ENCODE data around the gene TMEM255A.

TMEM255A gene

DNA sequence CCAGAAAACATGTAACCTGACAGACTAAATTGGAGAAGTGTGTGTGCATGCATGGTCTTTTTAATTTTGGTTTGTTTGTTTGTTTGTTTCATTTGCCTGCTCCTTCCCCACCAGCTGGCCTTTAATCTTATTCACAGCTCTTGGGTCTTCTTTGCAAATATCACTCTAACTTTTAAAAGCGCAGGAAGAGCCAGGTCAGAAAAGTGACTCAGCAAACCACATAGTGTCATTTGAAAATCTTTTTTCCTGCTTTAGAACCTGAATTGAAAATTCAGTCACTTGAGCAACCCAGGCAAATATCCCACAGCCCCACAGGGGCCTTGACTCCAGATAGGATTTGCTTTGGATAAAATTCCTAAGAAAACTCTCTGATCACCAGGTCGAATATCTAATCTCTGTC is 4.6 kb downstream of the TMEM255A start:
- no peak for DNase-seq

DNA sequence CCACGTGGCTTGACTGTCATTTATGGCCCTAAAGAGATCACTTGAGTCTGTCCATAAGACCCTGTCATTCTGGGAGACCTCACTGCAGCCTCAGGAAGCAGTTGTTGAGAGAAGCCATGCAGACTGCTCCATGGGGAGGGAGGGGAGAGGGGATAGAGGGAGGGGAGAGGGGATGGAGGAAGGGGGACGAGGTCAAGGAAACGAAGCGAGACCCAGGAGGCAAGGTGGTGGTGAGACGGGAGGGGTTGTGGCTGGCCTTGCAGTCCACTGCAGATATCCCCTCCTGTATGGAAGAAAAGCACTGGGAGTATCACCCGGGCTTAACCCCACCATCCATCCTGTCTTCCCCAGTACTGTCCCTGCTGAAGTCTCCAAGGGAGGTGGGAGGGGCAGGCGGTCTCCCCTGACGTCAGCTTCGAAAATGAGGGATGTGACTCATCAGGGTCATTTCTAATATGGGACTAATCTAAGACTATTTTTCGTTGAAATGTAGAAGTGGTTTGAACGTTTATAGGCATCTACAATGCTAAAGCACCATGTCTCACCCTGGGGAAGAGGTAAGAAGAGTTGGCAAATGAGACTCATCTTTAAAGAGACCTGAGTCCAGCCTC is 5.6 kb downstream of the TMEM255A start:
- no peak for DNase-seq

DNA sequence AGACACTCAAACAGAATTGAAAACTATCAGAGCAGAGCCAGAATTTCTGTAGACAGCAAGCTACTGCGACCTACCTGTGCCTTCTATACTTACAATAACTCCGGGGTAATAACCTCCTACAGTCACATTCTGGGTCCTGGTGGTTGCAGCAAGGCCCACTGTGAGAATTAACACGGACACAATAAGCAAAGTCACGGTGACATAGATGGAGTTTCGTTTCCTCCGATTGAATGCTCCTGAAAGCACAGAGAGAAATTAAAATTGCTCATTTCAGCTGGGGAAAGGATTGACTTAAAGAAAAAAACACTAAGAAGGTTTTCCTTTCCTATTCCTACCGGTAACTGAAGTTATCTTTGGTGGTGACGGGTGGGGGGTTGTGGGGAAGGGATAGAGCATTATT is 7.0 kb downstream of the TMEM255A start:
- no peak for DNase-seq

DNA sequence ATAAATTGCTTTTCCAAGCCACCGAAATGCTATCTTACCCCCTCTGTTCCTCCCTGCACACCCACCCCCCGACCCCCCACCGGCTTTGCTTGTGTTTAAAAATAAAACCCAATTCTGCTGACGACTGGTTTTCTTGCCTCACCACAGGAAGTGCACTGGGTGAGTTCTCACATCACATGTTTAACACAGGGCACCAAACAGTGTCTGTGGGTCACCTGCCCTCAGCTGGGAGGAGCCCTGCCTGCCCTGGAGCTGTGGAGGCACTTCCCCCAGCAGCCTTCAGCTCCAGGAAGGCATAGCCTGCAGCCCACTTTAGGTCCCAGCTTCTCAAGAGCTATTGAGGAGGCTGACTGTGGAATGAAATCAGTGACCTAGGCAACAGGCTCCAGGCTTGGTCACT is 8.8 kb downstream of the TMEM255A start:
- DNase-seq = no peak

DNA sequence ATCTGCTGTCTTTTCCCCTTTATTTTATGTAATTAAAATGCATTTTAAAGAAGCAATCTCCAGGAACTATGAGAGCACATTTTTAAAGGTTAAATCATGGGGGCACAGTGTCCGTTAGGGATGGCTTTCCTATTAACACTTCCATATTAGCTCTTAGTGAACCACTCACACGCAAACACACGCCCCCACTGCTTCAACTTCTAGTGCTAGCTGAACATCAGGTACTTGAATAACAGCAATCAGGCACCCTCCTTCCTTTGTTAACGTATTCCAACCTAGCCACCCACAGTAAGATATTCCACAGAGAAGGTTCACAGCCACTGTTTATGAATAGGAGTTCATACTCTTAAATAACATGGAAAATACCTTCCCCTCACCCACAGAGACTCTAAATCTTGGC is 9.3 kb downstream of the TMEM255A start:
- no peak for DNase-seq

DNA sequence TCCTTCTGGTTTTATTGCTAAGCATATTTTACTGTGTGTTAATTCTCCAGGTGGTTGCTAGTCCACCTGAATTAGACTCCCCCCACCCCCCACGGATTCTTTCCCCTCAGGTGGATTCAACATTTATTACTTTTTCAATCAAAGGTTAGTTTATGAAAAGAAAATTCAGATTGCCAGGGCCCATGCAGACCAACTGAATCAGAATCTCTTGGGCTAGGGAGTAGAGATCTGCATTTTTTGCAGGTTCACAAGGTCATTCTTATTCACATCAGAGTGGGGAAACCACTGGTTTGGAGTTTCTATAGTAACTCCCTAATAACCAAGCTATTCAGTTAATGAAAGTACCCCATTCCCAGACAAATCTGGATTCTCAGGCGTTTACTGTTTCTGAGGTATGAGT is 9.8 kb downstream of the TMEM255A start:
- no peak for DNase-seq

DNA sequence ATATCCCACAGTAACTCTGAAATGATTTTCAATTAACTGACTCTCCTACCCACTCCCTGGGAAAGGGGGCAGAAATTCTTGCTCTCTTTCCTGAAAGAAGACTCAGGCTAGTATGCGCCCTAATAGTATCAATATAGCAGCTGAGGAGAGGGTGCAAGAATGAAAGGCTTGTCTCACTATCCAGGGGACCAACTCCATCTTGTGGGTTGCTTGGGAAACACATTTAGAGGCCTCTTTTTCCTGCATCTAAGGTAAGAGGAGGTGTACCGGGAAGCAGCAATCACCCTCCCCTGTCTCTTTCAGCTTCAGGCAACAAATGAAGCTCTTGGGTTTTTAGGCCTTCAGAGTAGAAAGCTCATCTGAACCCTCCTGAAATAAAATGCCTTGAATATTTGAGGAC is 11.3 kb downstream of the TMEM255A start:
- no peak for DNase-seq

DNA sequence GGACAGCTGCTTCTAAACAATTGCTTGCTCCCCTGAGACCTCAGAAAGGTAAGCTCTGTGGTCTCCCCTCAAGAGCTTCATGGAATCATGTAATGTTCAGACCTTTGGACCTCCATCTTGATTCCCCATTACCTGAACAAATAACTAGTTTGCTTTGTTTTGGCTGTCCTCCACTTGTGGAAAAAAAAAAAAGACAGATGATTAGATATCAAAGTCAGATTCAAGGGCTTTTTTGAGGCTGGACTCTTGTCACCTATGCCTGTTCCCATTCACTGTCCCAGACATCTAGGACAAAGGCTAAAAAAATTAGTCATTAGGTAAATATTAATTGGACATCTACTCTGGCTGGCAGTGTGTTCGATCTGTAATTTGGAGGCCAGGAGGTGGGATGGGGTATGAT is 13.3 kb downstream of the TMEM255A start:
- DNase-seq = no peak

DNA sequence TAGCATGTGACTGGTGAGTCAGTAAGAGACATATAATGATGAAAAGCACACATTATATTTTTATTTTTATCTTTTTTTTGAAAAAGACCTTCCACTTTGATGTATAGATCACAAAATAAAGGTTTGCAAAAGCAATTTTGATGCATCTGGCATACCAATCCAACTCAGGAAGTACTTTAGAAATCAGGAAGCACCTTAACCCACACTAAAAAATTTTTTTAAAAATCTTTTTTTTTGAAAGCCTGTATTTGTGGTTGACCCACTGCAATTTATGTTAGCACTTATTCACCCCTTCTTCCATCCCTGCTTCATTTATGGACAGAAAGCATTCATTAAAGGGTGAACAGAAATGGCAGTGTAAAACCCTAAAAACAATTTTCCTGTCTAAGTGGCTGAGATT is 16.6 kb downstream of the TMEM255A start:
- no peak for DNase-seq

DNA sequence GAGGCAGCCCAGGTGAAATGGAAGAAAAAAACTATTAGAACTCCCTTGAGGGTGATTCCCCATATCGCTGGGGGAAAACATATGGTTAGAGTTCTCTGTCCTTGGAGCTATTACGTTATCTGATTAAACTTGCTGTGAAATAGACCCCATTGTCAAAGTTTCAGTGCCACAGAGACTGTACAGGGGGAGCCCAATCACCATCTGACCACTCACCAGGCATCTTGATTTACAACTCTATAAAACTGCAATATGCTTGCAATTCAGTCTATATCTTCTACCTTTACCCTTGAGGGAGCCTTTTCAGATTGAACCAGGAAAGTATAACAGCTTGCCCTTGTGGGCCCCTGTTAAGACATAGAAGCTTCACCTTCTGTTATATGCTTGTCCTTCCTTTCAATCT is 18.2 kb downstream of the TMEM255A start:
- no peak for DNase-seq

DNA sequence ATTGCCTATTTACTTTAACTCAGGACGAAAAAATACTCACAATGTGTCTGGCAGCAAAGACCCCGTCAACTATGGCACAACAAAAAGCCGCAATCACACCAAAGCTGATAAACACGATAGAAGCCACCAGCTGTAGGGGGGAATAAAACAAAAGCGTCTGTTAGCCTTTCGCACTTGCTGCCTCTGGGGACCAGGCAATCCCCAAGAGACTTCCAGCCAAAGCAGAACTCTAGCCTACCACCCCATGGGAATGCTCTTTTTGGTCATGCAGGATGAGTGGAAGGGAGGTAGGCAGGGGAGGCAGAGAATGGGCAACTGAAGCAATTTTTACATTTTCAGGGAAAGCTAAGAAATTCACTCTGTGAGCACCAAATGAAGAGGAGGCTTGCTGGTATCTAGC is 20.1 kb downstream of the TMEM255A start:
- DNase-seq = no peak

DNA sequence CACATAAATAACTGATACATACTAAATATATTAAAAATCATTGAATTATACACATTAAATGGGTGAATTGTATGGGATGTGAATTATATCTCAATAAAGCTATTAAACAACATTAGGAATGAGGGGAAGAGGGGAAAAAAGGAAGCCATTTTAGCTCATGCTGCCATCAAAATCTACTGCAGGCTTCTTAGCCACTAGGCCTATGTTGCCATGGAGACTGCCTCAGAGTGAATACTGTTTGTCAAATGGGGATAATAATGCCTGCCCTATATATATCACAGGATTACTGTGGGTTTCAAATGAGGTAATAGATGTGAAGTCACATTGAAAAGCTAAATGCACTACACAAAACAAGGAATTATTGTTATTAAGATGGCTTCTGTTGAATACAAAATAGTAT is 21.2 kb downstream of the TMEM255A start:
- no peak for DNase-seq

DNA sequence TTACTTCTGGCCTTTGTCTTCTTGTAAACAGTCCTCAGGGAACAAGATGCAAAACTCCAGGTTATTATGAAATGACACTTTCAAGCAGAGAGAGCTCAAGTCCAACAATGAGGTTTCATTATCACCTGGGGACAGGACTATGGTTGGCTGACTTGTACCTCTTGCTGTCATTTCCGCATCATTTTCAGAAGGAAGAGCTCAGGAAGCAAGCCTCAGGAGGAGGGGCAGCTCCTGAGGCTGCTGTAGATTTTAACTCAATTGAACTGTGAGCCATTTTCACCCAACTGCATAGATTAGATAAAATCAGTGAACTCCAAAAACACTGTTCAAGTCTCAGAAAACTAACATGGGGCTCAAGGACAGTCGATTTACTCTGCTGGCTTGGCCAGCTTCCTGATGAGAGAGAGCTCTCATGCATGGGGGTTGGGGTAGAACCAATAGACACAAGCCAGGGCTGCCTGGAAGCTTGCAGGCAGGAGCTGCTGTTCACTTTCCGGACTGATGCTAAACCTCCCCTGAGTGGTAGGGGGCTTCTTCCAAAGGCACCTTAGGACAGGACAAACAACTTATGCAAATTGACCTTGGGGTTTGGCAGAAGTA is 23.6 kb downstream of the TMEM255A start:
- no peak for DNase-seq

DNA sequence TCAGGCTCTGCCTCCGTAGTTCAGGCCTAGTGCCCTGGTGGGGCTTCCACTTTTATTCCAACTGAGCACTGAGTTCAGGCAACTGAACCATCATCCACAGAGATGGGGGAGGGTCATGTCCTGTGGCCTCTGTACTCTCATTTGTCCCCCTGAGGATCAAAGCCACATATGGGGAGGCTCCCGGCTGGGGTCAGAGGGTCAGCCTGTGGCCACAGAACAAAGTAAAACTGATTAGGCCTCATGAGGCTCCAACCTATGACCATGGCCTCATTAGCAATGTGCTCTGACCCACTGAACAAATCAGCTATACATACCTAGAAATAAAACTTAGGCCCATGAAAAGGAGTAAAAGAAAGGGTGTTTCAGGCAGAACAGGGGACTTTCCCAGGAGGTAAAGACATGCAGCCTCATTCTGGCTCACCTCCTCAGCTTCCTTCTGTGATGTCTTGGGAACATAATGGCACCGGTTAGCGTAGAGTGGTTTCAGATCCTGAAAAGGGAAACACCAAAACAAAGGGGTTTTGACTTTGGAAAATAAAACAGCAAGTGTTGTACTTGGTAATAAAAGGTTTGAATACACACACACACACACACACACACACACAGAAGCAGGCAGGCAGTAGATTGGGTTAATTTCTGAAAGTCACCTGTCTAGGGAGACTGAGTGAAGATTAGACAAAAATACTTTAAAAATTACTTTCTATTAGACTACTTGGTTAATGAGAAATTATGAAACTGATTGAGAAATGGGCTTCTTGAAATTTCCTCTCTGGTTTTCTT is 24.3 kb downstream of the TMEM255A start:
- DNase-seq = no peak

DNA sequence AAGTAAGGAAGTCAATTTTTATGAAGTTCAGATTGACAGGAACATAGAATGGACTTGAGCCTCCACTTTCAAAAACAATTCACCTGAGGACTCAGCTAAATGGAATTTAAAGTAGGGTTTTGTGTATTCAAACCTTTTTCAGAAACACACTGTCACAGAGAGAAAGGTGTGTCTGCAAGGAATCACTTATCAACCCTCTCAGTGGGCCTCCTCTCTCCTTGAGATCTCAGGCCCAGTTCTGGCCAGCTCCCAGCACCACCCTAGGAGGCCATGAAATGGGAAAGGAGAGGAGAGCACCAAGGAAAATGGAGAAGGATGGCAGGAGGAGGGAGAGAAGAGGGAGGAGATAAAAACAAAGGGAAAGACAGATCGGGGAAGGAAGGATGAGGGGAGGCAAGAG is 28.6 kb downstream of the TMEM255A start:
- no peak for DNase-seq

DNA sequence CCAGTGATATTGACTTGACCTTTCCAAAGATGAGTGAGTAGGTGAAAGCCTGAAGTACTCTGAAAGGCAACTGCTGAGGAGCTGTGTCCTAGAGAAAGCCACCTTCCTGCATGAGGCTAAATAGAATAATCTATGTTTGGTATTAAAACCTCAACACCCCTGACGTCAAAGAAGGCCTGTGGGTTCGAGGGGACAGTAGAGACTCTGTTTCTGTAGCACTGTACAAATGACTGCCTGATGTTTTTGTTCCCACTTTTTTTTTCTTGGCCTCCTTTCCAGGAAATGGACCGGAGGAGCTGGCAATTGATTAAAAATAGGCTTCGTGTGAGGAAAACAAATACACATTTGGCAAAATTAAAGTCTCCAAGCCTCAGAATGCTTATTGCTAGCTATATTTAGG is 29.5 kb downstream of the TMEM255A start:
- no peak for DNase-seq

DNA sequence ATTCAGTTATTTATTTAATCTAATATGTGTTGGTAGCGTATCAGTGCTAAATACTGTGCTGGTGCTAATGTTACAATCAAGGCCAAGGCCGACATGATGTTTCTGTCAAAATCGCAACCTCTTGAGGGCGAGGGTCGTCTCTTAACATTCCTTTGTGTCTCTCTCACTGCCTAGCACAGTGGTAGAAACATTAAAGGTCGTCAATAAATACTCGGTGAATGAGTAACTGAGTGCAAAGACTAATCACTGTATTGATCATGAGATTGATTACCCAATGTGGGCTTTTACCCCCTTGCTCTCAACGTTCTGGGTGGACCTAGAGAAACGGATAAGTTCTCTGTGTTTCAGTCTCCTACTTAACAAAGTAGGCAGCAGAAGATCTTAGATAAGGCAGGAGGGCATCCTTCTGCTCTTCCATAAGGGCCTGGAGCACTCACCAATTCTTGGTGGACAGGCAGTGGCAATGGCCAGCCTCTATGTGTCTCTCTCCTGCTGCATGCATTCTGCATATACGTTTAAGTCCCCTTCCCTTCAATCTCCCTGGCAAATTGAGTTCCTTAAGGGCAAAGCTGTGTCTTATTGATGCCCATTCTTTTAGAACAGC is 30.1 kb downstream of the TMEM255A start:
- no peak for DNase-seq

DNA sequence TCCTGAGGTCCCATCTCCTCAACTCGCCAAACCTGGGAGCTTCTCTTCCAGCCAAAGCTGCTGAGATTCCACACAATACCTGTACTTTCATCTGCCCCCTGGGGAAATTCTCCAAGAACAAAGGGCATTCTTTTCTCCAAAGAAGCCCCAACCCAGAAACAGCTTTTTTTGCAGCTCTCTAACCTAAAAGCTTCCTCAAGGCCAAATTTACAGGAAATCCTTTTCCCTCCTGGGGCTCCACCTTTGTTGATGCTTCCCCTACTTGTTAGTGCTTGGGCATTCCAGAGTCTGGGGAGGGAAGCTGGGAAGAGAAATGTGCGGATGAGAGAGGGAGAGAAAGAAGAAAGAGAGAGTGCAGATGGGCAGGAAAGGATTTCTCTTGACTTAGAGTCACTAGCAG is 36.3 kb downstream of the TMEM255A start:
- no peak for DNase-seq

DNA sequence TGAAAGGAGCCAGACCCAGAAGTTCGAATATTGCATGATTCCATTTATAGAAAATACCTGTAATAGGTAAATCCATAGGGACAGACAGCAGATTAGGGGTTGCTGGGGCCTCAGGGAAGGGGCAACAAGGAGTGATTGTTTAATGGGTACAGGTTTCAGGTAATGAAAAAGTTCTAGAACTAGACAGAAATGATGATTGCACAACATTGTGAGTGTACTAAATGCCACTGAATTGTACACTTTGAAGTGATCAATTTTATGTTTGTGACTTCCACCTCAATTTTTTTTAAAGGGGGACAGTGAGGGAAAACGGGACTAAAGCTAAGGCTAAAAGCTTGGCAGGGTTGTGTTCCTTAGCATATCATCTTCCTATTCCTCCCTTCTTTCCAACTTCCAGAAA is 37.1 kb downstream of the TMEM255A start:
- DNase-seq = no peak

DNA sequence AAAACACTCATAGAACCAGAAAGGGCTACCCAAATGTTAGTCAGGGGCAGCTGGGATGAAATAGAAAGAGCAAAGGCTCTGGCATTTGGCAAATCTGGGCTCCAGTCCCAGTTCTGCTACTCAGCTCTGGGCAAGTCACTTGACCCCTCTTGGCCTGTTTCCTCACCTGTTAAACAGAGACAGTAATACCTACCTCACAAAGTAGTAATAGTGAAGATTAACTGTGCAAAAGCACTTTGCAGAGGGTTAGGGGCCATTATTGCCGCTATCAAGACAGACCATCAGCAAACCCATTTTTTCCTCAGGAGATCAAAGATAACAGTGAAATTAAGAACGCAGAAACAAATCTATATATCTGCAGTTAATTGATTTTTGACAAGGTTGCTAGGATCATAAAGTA is 40.0 kb downstream of the TMEM255A start:
- no peak for DNase-seq

DNA sequence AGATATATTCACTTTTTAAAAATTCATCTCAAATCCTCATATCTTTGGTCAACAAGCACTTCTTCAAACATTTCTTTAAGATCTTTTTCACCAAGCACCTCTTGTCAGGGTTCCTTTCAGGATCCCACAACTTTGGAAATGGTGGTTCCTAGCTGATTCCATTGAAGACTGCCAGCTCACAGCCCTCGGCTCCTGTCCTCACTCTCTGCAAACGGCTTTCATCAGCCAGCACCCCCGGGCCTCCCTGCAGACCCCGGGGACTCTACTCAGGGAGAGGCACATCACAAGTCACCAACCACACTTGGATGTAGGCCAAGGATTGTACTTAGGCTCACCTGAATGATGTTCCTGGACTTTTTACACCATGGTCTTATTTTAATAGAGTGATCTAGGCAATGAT is 40.7 kb downstream of the TMEM255A start:
- DNase-seq = no peak

DNA sequence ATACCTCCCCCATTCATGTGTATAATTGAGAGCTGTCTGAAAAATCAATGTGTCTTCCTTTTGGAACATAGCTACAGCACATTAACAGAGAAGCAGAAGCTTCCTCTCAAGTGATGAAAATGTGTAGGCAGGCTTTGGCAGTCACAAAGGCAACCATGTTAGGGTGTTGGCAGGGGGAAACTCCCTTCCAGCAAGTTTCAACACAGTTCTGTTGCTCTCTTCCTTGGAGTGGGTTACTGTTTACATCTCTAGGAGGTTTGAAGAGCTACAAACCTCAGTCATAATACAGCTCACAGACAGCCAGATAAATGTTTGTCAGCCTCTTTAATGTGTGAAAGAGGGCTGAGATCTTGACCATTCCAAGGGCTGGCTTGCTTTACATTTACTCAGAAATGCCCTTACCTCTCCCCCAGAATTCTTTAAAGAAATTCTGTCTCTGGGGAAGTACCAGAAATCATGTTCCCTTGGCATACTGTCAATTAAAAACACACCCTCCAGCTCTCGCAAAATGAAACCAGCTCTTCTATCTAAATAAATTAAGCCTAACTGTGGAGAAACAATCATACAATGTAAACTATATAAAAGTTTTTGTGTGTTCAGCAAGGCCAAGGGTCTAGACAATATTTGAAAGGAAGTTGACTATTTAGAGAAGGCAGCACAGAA is 41.8 kb downstream of the TMEM255A start:
- no peak for DNase-seq

DNA sequence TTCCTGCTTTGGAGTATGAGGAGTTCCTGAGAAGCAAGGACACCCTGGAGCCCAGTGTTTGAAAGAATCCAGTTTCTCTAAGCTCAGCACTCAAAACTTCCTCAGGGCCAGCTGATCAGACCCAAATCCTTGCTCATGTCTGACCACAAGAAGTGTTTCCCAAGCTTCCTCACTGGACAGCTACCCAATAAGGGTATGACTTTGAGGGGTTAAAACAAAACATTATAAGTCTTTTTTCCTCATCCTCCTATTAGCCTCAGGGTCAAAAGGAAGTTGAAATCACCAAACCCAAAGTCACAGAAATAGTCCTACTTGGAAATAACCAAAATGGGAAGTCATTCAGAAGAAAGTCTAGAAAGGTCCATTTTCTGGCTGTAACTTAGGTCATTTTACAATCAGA is 46.9 kb downstream of the TMEM255A start:
- no peak for DNase-seq

All from right hindlimb (tissue), 1 donor.